GM12874 (cell line): Measurements from ENCODE around the gene GPR21.

ENCODE experiments used
- TF ChIP-seq, protein P1 (sequence below): IDR thresholded peaks from 2 replicates; pipeline ENCODE4 v1.5.1; 2011; ENCODE audit warnings: low read depth, mild to moderate bottlenecking, control low read depth, low read length, moderate library complexity; ENCODE audit not compliant: insufficient read depth

Gene GPR21

DNA sequence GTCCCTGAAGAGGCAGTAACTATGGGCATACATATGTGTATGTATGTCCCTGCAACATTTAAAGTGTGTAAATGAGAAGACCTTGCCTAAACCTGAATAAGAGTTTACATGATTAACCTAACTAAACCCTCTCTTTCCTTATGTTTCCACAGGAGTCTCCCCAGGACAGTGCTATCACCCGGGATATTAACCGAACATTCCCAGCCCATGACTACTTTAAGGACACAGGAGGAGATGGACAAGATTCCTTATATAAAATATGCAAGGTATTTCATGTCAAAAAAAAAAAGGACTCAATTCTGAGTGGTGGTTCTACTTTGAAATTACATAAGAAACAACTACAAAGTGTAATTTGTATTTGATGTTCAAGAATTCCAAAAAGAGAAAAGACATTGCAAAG, 31.7 kb downstream of the GPR21 start:
- TF ChIP-seq, protein P1, sequence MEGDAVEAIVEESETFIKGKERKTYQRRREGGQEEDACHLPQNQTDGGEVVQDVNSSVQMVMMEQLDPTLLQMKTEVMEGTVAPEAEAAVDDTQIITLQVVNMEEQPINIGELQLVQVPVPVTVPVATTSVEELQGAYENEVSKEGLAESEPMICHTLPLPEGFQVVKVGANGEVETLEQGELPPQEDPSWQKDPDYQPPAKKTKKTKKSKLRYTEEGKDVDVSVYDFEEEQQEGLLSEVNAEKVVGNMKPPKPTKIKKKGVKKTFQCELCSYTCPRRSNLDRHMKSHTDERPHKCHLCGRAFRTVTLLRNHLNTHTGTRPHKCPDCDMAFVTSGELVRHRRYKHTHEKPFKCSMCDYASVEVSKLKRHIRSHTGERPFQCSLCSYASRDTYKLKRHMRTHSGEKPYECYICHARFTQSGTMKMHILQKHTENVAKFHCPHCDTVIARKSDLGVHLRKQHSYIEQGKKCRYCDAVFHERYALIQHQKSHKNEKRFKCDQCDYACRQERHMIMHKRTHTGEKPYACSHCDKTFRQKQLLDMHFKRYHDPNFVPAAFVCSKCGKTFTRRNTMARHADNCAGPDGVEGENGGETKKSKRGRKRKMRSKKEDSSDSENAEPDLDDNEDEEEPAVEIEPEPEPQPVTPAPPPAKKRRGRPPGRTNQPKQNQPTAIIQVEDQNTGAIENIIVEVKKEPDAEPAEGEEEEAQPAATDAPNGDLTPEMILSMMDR: no peak

GRCh38 chr9:123067136-123067535, 33.7 kb downstream of the GPR21 start:
- TF ChIP-seq, protein P1: no peak

DNA sequence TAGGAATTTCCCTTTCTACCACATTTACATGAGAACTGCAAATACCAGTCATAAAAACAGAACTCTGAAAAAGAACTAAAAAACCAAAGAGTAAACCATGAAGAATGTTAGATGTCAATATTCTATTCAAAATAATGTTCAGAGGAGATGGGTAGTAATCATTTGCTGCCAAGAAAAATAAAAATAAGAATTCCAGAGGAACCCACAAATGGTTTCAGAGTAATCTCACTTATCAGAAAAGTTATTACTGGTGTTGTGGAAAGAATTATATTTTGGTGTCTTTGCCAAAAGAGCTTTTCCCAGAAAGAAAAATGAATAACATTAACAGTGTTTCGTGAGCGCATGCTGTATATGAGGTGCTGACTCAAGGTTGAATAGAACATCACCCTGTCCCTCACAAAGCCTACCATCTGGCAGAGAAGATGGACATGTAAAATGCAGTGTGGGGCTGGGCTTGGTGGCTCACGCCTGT, 35.6 kb downstream of the GPR21 start:
- TF ChIP-seq, protein P1: no peak

DNA sequence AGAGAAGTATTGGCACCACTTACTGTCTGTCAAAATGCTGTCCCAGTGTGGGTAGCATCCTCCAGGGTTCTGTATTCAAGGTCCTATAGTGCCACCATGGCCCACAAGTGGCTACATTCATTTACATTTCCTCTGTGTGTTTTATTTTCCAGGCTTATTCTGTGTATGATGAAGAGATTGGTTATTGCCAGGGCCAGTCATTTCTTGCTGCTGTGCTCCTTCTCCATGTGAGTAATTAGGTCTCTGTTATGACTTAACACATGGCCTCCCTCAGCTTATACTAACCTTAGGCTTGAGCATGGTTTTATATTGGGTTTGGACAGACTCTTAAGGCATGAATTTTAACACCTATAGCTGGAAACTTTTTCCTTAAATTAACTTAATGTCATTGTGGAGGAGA, 36.7 kb downstream of the GPR21 start:
- TF ChIP-seq, protein P1: no peak

DNA sequence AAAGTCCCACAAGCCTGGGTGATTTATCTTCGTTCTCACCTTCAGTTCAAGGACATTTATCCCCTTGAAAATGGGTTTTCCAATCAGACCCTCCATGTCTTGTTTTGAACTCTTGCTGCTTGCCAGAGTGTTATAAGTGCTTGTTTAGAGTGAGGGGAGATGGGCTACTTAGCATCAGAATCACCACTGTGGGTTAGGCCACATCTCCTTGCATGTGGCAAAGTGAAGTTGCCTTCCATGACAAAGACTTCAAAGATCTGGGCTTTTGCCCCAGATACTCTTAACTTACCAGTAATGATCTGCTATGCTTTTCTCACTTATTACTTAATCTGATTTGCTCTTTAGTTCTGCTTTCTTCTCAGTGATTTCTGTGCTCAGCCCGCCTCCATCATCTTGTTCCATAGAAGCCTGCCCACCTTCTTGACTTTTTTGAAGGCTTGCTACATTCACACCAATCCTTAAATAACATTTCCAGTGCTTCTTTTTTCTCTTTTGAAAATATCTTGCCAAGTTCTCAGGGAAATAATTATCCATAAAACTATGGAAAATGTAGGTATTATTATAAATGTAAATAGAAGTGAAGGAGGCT, 39.0 kb downstream of the GPR21 start:
- TF ChIP-seq, protein P1: no peak

DNA sequence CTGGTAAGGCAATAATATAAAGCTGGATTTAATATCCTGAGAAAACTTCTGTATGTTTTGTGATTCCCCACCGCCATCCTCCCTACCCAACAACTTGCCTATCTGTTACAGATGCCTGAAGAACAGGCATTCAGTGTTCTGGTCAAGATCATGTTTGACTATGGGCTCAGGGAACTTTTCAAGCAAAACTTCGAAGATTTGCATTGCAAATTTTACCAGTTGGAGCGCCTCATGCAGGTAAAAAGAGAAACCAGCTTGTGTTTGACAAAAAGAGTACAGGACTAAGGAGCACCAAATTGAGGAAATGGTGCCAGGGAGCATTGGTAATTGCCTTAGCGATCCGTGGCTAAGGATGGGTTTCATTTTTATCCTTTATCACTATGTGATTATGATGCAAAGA, 40.0 kb downstream of the GPR21 start:
- TF ChIP-seq, protein P1: no peak

- TF ChIP-seq, protein P1: no peak
These were observed 40.5 kb downstream of the GPR21 start for GRCh38 chr9:123073991-123074422.
